ENCODE results near the gene NLRP6. TPM values are rescaled to one million over a fixed set of nuclear protein-coding genes. Genes with fewer than 3 reads are reported as not detected.
"Not testable (repeated sequence)": the region's sequence is repeated elsewhere in the genome, so short reads cannot be mapped to it uniquely, and the experiment has no call there.

The NLRP6 gene
- total RNA-seq, 2 experiments from 2014 or later, result 5.5 to 6.5 TPM

GRCh38 chr11:312092-312816 is 34.0 kb downstream of the NLRP6 start:
- Mint-ChIP-seq H3K27me3 (no peaks in the 10 kb centered on the region), H3K9me3 (no peaks in the 10 kb centered on the region), H3K27ac (peak overlapping the region; percentile 99), H3K36me3 (ENCODE audit: low read depth) (peaks cover 50% of the 10 kb centered on the region), H3K4me1 (peaks cover 24% of the 10 kb centered on the region), H3K4me3 (peak overlapping the region; percentile 92)
- POLR2A ChIA-PET, result interaction anchor here (0.6 to 1.3 kb wide), 5 partner anchors 12 to 44 kb away, joined by 3 to 9 read pairs (median 5); no protein-coding TSS in a partner anchor
- CTCF ChIA-PET, result interaction anchor here (0.7 to 2.1 kb wide), 7 partner anchors 13 to 62 kb away, joined by 3 to 8 read pairs (median 3); no protein-coding TSS in a partner anchor
- peak; percentile 59 for DNase-seq

GRCh38 chr11:313304-313786 is 35.1 kb downstream of the NLRP6 start:
- POLR2A ChIA-PET, result no interaction called here
- DNase-seq, result no peak
- Mint-ChIP-seq H3K4me1 (peaks cover 21% of the 10 kb centered on the region), H3K27ac (peak overlapping the region; percentile 99), H3K27me3 (no peaks in the 10 kb centered on the region), H3K9me3 (no peaks in the 10 kb centered on the region), H3K36me3 (ENCODE audit: low read depth) (peaks cover 53% of the 10 kb centered on the region), H3K4me3 (peak overlapping the region; percentile 92)
- CTCF ChIA-PET, result interaction anchor here (0.7 to 2.1 kb wide), 2 partner anchors 14 to 41 kb away, joined by 3 to 8 read pairs; no protein-coding TSS in a partner anchor

- H3K27me3 Mint-ChIP-seq, result no peaks in the 10 kb centered on the region
- H3K9me3 Mint-ChIP-seq, result no peaks in the 10 kb centered on the region
- POLR2A ChIA-PET, result interaction anchor here (1.4 kb wide), 1 partner anchor 107 kb away, joined by 4 read pairs; the partner anchor contains the start of genes BET1L and RIC8A
- CTCF ChIA-PET, result no interaction called here
- H3K4me1 Mint-ChIP-seq, result peaks cover 21% of the 10 kb centered on the region
- H3K4me3 Mint-ChIP-seq, result peak within 1 kb of the TSS; percentile 92
- peak within 1 kb of the TSS; percentile 99 for H3K27ac Mint-ChIP-seq
- peaks cover 50% of the 10 kb centered on the region for H3K36me3 Mint-ChIP-seq (ENCODE audit: low read depth)
- peak; percentile 85 for DNase-seq
Observed at GRCh38 chr11:313787-314553, 35.8 kb downstream of the NLRP6 start, which contains the start of gene IFITM1. IFITM1 (plus strand) TSS chr11:314040; CDS start chr11:314171, 131 bp downstream.

GRCh38 chr11:314554-314875 is 36.3 kb downstream of the NLRP6 start:
- peaks cover 19% of the 10 kb centered on the region for H3K4me1 Mint-ChIP-seq
- H3K9me3 Mint-ChIP-seq, H3K27me3 Mint-ChIP-seq, DNase-seq, CTCF ChIA-PET: not testable (repeated sequence)
- POLR2A ChIA-PET, result interaction anchor here (1.4 kb wide), 1 partner anchor 107 kb away, joined by 4 read pairs; the partner anchor contains the start of genes BET1L and RIC8A
- peak overlapping the region; percentile 92 for H3K4me3 Mint-ChIP-seq
- peaks cover 46% of the 10 kb centered on the region for H3K36me3 Mint-ChIP-seq (ENCODE audit: low read depth)
- peak overlapping the region; percentile 99 for H3K27ac Mint-ChIP-seq

- Mint-ChIP-seq H3K4me3 (peak overlapping the region; percentile 92), H3K9me3 (no peaks in the 10 kb centered on the region), H3K36me3 (ENCODE audit: low read depth) (peaks cover 43% of the 10 kb centered on the region), H3K4me1 (peaks cover 21% of the 10 kb centered on the region), H3K27me3 (no peaks in the 10 kb centered on the region), H3K27ac (peak overlapping the region; percentile 99)
- CTCF ChIA-PET, result interaction anchor here (1.2 to 1.7 kb wide), 3 partner anchors 13 to 49 kb away, joined by 3 to 6 read pairs (median 4); no protein-coding TSS in a partner anchor
- DNase-seq, result peak; percentile 41
- POLR2A ChIA-PET, result interaction anchor here (0.8 to 1.4 kb wide), 3 partner anchors 12 to 108 kb away, joined by 3 to 6 read pairs (median 4); partner anchors contain the start of genes BET1L and RIC8A
Observed at GRCh38 chr11:315051-315481, 36.9 kb downstream of the NLRP6 start.

- Mint-ChIP-seq H3K4me3 (peak overlapping the region; percentile 92), H3K36me3 (ENCODE audit: low read depth) (peaks cover 48% of the 10 kb centered on the region), H3K27me3 (no peaks in the 10 kb centered on the region), H3K9me3 (no peaks in the 10 kb centered on the region), H3K27ac (peak overlapping the region; percentile 99), H3K4me1 (peaks cover 25% of the 10 kb centered on the region)
- DNase-seq, result no peak
- ChIA-PET POLR2A (interaction anchor here (0.8 to 1.4 kb wide), 3 partner anchors 11 to 108 kb away, joined by 3 to 6 read pairs (median 4); partner anchors contain the start of genes BET1L and RIC8A), CTCF (interaction anchor here (1.2 to 1.7 kb wide), 5 partner anchors 11 to 65 kb away, joined by 3 to 6 read pairs (median 4); no protein-coding TSS in a partner anchor)
Observed at GRCh38 chr11:315516-315994, 37.3 kb downstream of the NLRP6 start.

GRCh38 chr11:316031-316701 is 38.0 kb downstream of the NLRP6 start:
- CTCF ChIA-PET, result interaction anchor here (0.7 to 2.0 kb wide), 11 partner anchors 7 to 79 kb away, joined by 3 to 7 read pairs (median 4); no protein-coding TSS in a partner anchor
- Mint-ChIP-seq H3K36me3 (ENCODE audit: low read depth) (peaks cover 48% of the 10 kb centered on the region), H3K9me3 (no peaks in the 10 kb centered on the region), H3K27ac (peak overlapping the region; percentile 95), H3K4me3 (peak overlapping the region; percentile 92), H3K27me3 (no peaks in the 10 kb centered on the region), H3K4me1 (peaks cover 30% of the 10 kb centered on the region)
- POLR2A ChIA-PET, result interaction anchor here (0.6 to 1.6 kb wide), 7 partner anchors 11 to 81 kb away, joined by 3 to 7 read pairs (median 3); no protein-coding TSS in a partner anchor
- DNase-seq, result peak; percentile 63

GRCh38 chr11:316891-317301 is 38.7 kb downstream of the NLRP6 start:
- Mint-ChIP-seq H3K4me1 (peaks cover 29% of the 10 kb centered on the region), H3K36me3 (ENCODE audit: low read depth) (peaks cover 48% of the 10 kb centered on the region), H3K4me3 (peak overlapping the region; percentile 92), H3K27ac (peak overlapping the region; percentile 95), H3K9me3 (no peaks in the 10 kb centered on the region), H3K27me3 (no peaks in the 10 kb centered on the region)
- ChIA-PET CTCF (interaction anchor here (0.5 to 2.0 kb wide), 11 partner anchors 8 to 80 kb away, joined by 3 to 9 read pairs (median 4); no protein-coding TSS in a partner anchor), POLR2A (interaction anchor here (0.6 to 1.7 kb wide), 12 partner anchors 8 to 479 kb away, joined by 3 to 18 read pairs (median 4); no protein-coding TSS in a partner anchor)
- no peak for DNase-seq

- Mint-ChIP-seq H3K4me3 (peak overlapping the region; percentile 92), H3K36me3 (ENCODE audit: low read depth) (peaks cover 47% of the 10 kb centered on the region), H3K27ac (peak overlapping the region; percentile 95), H3K4me1 (peaks cover 26% of the 10 kb centered on the region)
- not testable (repeated sequence) for DNase-seq, H3K9me3 Mint-ChIP-seq, H3K27me3 Mint-ChIP-seq
- CTCF ChIA-PET, result interaction anchor here (0.5 to 2.0 kb wide), 9 partner anchors 9 to 81 kb away, joined by 3 to 9 read pairs (median 4); no protein-coding TSS in a partner anchor
- POLR2A ChIA-PET, result interaction anchor here (0.6 to 1.7 kb wide), 8 partner anchors 9 to 67 kb away, joined by 3 to 18 read pairs (median 4); no protein-coding TSS in a partner anchor
Observed at GRCh38 chr11:317668-318404, 39.6 kb downstream of the NLRP6 start.

GRCh38 chr11:318405-319120 is 40.4 kb downstream of the NLRP6 start:
- H3K27ac Mint-ChIP-seq, H3K27me3 Mint-ChIP-seq, H3K4me3 Mint-ChIP-seq, H3K9me3 Mint-ChIP-seq, DNase-seq: not testable (repeated sequence)
- CTCF ChIA-PET, result interaction anchor here (1.6 to 2.0 kb wide), 2 partner anchors 10 to 37 kb away, joined by 6 to 9 read pairs; no protein-coding TSS in a partner anchor
- POLR2A ChIA-PET, result interaction anchor here (0.7 to 1.7 kb wide), 2 partner anchors 37 to 38 kb away, joined by 4 to 18 read pairs; no protein-coding TSS in a partner anchor
- peaks cover 46% of the 10 kb centered on the region for H3K36me3 Mint-ChIP-seq (ENCODE audit: low read depth)
- H3K4me1 Mint-ChIP-seq, result peaks cover 23% of the 10 kb centered on the region
